NCI-H1436 treated with DMSO at 0.1 percent for 48 hours (cell line): ENCODE data around the gene GADD45A.
A peak's percentile ranks its signal among the peaks of the same experiment; 100 is the strongest.

ENCODE experiments used
- DNase-seq: peaks from one replicate; lab custom pipeline; 2025; lab: John Stamatoyannopoulos, UW

GADD45A gene

GRCh38 chr1:67689267-67690017, 4.4 kb downstream of the GADD45A start:
- no peak for DNase-seq

GRCh38 chr1:67690018-67690363, 5.0 kb downstream of the GADD45A start:
- DNase-seq: no peak

GRCh38 chr1:67690411-67690810, 5.4 kb downstream of the GADD45A start:
- no peak for DNase-seq

GRCh38 chr1:67691712-67692111, 6.7 kb downstream of the GADD45A start:
- no peak for DNase-seq

GRCh38 chr1:67695963-67696362, 11.0 kb downstream of the GADD45A start:
- DNase-seq: no peak

- no peak for DNase-seq
These were observed 11.7 kb downstream of the GADD45A start for GRCh38 chr1:67696708-67697107.

- no peak for DNase-seq
These were observed 15.2 kb downstream of the GADD45A start for GRCh38 chr1:67700220-67700619.

GRCh38 chr1:67700692-67701410, 15.8 kb downstream of the GADD45A start:
- no peak for DNase-seq

GRCh38 chr1:67701876-67702275, 16.9 kb downstream of the GADD45A start:
- no peak for DNase-seq

GRCh38 chr1:67704351-67704750, 19.4 kb downstream of the GADD45A start:
- no peak for DNase-seq

- DNase-seq: no peak
These were observed 20.9 kb downstream of the GADD45A start for GRCh38 chr1:67705735-67706453.

GRCh38 chr1:67708606-67709005, 23.6 kb downstream of the GADD45A start:
- DNase-seq: no peak

- no peak for DNase-seq
These were observed 25.4 kb downstream of the GADD45A start for GRCh38 chr1:67710417-67710816.

GRCh38 chr1:67711158-67711854, 26.3 kb downstream of the GADD45A start:
- no peak for DNase-seq

GRCh38 chr1:67711855-67712212, 26.8 kb downstream of the GADD45A start:
- no peak for DNase-seq

- peak; percentile 57 for DNase-seq
These were observed 28.3 kb downstream of the GADD45A start for GRCh38 chr1:67713057-67713846.

GRCh38 chr1:67715819-67716218, 30.8 kb downstream of the GADD45A start:
- no peak for DNase-seq

GRCh38 chr1:67716800-67717199, 31.8 kb downstream of the GADD45A start:
- no peak for DNase-seq

GRCh38 chr1:67717876-67718275, 32.9 kb downstream of the GADD45A start:
- no peak for DNase-seq

- no peak for DNase-seq
These were observed 34.6 kb downstream of the GADD45A start for GRCh38 chr1:67719329-67720196.

GRCh38 chr1:67721112-67721511, 36.1 kb downstream of the GADD45A start:
- no peak for DNase-seq
